Activated naive CD8-positive, alpha-beta T cell treated with anti-CD3 and anti-CD28 coated beads, Interleukin-2, amount 10 ng/mL, durations not matched to agents 7 days and 5 days (primary cell): ENCODE measurements around the gene OR2D2. TPM values are rescaled to one million over a fixed set of nuclear protein-coding genes. Genes with fewer than 3 reads are reported as not detected.

Experiments used
- ATAC-seq: fragments of 150-1000 bp; cut with Tn5 transposase; one replicate; pipeline ENCODE4 v1.10.0; 2021; ENCODE audit warnings: low read depth, moderate library complexity
- POLR2A ChIA-PET: fragments of 350-600 bp; sonication (Branson Sonifier 250); formaldehyde crosslinking; loops from one replicate; lab custom pipeline; 2021; ENCODE audit warnings: antibody characterized with exemption; lab: Charles Lee
- DNase-seq: peaks from one replicate; pipeline ENCODE4 v3.0.0; 2021
- H3K27ac Mint-ChIP-seq: one replicate; pipeline ENCODE4 v1.8.0; 2022; ENCODE audit warnings: mild to moderate bottlenecking, mixed read lengths
- H3K27me3 Mint-ChIP-seq: one replicate; pipeline ENCODE4 v1.8.0; 2022; ENCODE audit warnings: mild to moderate bottlenecking, moderate library complexity, mixed read lengths
- H3K36me3 Mint-ChIP-seq: one replicate; pipeline ENCODE4 v1.8.0; 2021; ENCODE audit warnings: mild to moderate bottlenecking, mixed read lengths
- H3K4me1 Mint-ChIP-seq: one replicate; pipeline ENCODE4 v1.8.0; 2021; ENCODE audit warnings: mixed read lengths
- H3K4me3 Mint-ChIP-seq: one replicate; pipeline ENCODE4 v1.8.0; 2022; ENCODE audit warnings: mild to moderate bottlenecking, moderate library complexity, mixed read lengths
- H3K9me3 Mint-ChIP-seq: one replicate; pipeline ENCODE4 v1.8.0; 2021; ENCODE audit warnings: mixed read lengths
- total RNA-seq, 2 experiments: library from RNA; stranded (reverse); gene quantifications; one replicate each; pipeline ENCODE4 v1.2.3, GENCODE V29; 2021

Gene OR2D2, protein sequence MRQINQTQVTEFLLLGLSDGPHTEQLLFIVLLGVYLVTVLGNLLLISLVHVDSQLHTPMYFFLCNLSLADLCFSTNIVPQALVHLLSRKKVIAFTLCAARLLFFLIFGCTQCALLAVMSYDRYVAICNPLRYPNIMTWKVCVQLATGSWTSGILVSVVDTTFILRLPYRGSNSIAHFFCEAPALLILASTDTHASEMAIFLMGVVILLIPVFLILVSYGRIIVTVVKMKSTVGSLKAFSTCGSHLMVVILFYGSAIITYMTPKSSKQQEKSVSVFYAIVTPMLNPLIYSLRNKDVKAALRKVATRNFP
- not detected for total RNA-seq

DNA sequence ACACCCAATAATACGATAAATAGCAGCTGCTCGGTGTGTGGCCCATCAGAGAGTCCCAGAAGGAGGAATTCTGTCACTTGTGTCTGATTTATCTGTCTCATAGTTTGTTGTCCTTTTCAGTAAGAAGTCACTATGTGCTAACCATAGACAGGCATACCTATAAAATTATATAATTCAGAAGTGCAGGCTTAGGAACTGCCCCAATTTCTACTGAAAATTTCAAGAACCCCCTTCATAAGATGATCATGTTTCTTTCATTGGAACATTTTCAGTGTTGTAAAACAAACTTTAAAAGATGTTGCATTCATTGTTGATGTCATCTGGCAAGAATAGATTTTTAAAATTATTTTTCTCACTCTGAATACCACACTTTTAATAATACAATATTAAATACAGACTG is at the start of gene OR2D2:
Gene OR2D2, minus strand, starts transcription at position 101 of the 400 bp plus-strand sequence. Its CDS starts 0 bp downstream, at position 101.
- POLR2A ChIA-PET: no interaction called here
- no peak for ATAC-seq
- Mint-ChIP-seq H3K27me3 (peaks cover 4% of the 10 kb centered on the region), H3K4me3 (no peak within 1 kb of the TSS), H3K36me3 (no peaks in the 10 kb centered on the region), H3K27ac (no peak within 1 kb of the TSS), H3K9me3 (no peaks in the 10 kb centered on the region), H3K4me1 (no peaks in the 10 kb centered on the region)
- no peak for DNase-seq

DNA sequence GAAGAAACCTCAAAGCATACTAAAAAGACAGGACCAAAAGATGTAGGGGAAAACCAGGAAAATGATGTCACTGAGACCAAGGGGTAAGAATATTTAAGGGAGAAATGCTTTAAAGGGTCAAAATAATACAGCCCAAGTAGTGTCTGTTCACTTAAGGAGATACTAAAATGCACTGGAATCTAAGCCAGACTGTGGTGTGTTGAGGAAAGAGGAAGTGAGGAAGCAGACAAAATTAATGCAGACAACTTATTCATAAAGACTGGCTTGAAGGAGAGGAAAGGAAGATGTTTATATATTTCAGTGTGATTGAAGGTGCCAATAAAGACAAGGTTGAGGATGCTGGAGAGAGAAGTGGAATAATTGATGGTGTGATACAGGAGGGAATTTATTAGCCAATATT is 49.7 kb upstream of the OR2D2 start:
- Mint-ChIP-seq H3K4me3 (no peak overlapping the region), H3K27ac (no peak overlapping the region), H3K27me3 (no peaks in the 10 kb centered on the region), H3K9me3 (no peaks in the 10 kb centered on the region), H3K36me3 (no peaks in the 10 kb centered on the region), H3K4me1 (no peaks in the 10 kb centered on the region)
- POLR2A ChIA-PET: no interaction called here
- DNase-seq: no peak
- no peak for ATAC-seq

DNA sequence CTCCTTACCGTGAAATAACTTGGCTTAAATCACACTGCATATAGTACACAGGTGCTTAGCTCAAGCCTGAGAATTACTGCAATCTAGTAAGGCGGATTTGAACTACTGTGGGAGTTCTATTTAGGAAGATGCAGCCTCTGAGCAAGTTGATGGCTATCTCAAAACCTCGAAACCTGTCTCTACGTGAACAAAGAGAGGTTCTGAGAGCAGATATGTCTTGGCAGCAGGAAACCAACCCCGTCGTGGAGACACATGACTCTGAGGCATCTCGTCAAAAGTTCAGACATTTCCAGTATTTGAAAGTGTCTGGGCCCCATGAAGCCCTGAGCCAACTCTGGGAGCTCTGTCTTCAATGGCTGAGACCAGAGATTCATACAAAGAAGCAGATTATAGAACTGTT is 39.8 kb upstream of the OR2D2 start:
- POLR2A ChIA-PET: no interaction called here
- no peaks in the 10 kb centered on the region for H3K36me3 Mint-ChIP-seq
- H3K4me1 Mint-ChIP-seq: peaks cover 12% of the 10 kb centered on the region
- H3K9me3 Mint-ChIP-seq: no peaks in the 10 kb centered on the region
- H3K27me3 Mint-ChIP-seq: peaks cover 8% of the 10 kb centered on the region
- peak overlapping the region; percentile 8 for H3K4me3 Mint-ChIP-seq
- DNase-seq (no peak), ATAC-seq (peak; percentile 47)
- peak overlapping the region; percentile 44 for H3K27ac Mint-ChIP-seq

DNA sequence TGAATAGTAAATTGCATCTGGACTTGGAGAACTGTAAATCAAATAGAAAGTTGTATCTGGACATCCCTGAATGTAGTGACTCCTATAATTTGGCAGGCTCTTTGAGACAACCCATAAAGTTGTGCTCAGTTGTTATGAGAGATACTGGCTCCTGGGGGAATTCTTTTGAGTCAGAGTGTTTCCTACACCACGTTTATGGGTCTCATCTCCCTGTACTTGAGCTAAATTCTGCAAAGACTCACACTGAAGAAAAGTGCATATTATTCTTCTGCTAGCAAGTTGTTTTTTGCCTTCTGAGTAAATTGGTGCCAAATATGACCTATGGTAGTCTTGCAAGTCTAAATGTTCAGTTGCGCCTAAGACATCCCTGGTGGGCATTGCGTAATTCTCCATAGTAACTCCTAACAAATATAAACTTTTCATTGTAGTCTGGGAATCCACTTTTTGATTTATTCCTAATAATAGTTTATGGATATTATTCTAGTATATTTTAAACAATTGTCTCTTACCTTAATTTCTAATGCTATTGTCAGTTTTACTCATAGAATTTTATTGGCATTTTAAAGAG is 38.9 kb upstream of the OR2D2 start:
- peaks cover 14% of the 10 kb centered on the region for H3K27me3 Mint-ChIP-seq
- POLR2A ChIA-PET: no interaction called here
- H3K27ac Mint-ChIP-seq: no peak overlapping the region
- no peak for DNase-seq
- H3K36me3 Mint-ChIP-seq: no peaks in the 10 kb centered on the region
- peaks cover 15% of the 10 kb centered on the region for H3K4me1 Mint-ChIP-seq
- ATAC-seq: no peak
- no peaks in the 10 kb centered on the region for H3K9me3 Mint-ChIP-seq
- H3K4me3 Mint-ChIP-seq: no peak overlapping the region

DNA sequence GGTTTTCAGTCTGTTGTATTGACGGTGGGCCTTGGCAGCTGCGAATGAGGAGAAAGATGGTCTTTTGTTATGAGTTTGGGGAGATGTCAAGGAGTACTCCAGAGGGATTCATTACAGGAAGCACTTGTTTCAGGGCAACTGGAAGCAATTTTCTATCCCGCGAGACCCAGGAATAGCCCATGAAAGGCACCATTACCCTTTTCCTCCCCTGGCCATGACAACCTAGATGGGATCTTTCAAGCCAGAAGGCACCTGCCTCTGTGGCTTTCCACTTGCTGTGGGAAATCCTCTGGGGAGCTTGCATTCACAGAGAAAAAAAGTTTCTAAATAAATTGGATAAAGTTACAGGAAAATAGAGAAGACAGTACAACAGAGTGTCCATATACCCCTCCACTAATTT is 36.6 kb upstream of the OR2D2 start:
- DNase-seq (no peak), ATAC-seq (no peak)
- Mint-ChIP-seq H3K36me3 (no peaks in the 10 kb centered on the region), H3K4me3 (no peak overlapping the region), H3K27me3 (peaks cover 29% of the 10 kb centered on the region), H3K27ac (no peak overlapping the region), H3K9me3 (no peaks in the 10 kb centered on the region), H3K4me1 (peaks cover 23% of the 10 kb centered on the region)
- POLR2A ChIA-PET: no interaction called here

DNA sequence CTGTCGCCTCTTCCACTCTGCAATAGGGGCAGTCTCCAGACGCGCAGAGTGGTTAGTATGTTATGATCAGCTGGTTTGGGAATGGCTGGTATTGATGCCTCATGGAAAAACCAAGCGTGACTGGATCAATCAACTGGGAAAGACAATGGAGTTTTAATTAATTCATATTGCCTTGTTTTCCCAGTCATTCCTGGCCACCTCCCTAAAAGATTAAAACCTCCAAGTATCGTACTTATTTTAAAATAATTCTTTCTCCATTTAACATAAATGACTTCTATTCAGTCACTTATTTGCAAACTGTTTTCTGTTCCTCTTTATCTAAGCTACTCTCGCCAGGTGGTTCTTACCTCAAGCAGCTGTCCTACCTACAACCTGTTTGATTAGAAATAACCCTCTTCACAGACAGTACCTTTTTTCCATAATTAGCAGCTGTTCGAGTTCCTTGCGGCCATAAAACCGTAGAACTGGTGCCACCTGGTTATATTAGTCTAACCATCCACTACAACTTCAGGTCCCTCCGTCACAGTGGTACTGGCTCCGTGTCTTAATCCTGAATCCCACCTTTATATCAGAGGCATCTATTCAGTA is 34.8 kb upstream of the OR2D2 start:
- POLR2A ChIA-PET: no interaction called here
- Mint-ChIP-seq H3K9me3 (no peaks in the 10 kb centered on the region), H3K27me3 (peaks cover 29% of the 10 kb centered on the region), H3K36me3 (no peaks in the 10 kb centered on the region), H3K4me1 (peaks cover 17% of the 10 kb centered on the region), H3K4me3 (peak overlapping the region; percentile 83), H3K27ac (no peak overlapping the region)
- no peak for ATAC-seq
- no peak for DNase-seq

DNA sequence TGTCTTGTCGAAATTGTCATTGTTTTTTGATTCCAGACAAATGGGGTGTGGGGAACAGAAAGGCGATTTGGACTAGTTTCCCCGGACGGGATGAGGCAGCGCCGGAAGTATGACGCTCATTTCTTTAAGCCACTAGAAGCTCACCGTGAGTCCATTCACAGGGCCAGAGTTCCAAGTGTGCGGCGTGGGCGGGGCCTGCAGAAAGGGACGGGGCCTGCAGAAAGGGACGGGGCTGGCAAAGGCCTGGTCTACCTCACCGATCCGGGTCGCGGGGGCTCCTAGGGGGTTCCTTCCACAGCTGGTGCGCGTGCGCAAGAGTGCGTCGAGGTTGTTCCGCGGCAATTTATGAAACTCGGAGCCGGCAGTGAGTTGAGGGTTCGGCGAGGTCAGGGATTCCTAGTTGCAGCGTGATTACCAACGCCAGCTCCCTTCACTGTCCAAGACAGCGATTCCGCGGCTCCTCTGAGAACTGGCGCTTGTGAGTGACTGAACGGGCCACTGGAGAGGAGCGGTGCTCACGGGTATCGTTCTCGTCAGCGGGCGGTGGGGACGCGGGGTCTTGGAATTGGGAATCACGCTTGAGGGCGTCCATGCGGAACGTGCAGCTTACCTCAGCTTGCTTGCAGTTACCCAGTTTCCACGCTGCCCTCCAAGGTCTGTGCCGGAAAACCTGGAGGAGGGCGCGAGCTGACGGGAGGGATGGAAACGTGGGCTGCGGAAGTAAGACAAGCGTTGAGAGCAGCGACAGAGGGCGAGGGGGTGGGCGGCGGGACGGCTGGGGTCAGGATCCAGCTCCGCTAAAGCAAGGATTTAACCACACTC is 34.1 kb upstream of the OR2D2 start, which contains the start of gene ZNF215:
Gene ZNF215, plus strand, starts transcription at position 219 of the 822 bp plus-strand sequence. CDS start 5,847 bp downstream, outside the sequence.
- H3K27ac Mint-ChIP-seq: peak within 1 kb of the TSS; percentile 28
- no peaks in the 10 kb centered on the region for H3K9me3 Mint-ChIP-seq
- POLR2A ChIA-PET: interaction anchor here (0.9 kb wide), 1 partner anchor 563 kb away, joined by 3 read pairs; no protein-coding TSS in a partner anchor
- peak within 1 kb of the TSS; percentile 83 for H3K4me3 Mint-ChIP-seq
- no peaks in the 10 kb centered on the region for H3K36me3 Mint-ChIP-seq
- DNase-seq: peak; percentile 55
- H3K4me1 Mint-ChIP-seq: peaks cover 15% of the 10 kb centered on the region
- peaks cover 31% of the 10 kb centered on the region for H3K27me3 Mint-ChIP-seq
- peak; percentile 82 for ATAC-seq

DNA sequence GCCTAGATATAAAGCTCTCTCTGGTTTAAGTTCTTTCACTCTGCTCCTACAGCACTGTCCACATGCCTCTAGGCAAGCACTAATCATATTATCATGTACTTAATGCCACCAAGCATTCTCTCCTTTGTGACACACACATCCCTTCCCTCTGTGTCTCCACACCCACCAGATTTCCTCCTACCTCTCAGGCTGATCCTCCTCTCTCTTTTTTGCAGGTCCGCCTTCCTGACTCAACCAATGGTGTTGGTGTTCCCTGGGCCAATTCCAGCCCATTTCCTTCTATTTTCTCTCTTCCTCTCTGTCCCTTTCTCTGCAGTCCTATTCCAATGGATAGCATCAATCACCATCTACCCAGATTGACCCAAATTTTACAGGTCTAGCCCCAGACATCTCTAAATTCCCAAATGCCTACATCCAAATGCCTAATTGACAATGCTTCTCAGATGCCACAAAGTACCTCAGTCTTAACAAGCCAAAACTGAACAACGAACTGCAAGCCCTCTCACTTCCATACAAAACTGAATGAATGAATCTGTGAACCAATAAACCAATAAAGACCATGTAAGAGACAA is 33.4 kb upstream of the OR2D2 start:
- Mint-ChIP-seq H3K4me3 (peak overlapping the region; percentile 83), H3K4me1 (peaks cover 15% of the 10 kb centered on the region), H3K27ac (no peak overlapping the region), H3K36me3 (no peaks in the 10 kb centered on the region), H3K27me3 (peaks cover 34% of the 10 kb centered on the region), H3K9me3 (no peaks in the 10 kb centered on the region)
- POLR2A ChIA-PET: interaction anchor here (0.9 kb wide), 1 partner anchor 563 kb away, joined by 3 read pairs; no protein-coding TSS in a partner anchor
- no peak for ATAC-seq
- DNase-seq: no peak

DNA sequence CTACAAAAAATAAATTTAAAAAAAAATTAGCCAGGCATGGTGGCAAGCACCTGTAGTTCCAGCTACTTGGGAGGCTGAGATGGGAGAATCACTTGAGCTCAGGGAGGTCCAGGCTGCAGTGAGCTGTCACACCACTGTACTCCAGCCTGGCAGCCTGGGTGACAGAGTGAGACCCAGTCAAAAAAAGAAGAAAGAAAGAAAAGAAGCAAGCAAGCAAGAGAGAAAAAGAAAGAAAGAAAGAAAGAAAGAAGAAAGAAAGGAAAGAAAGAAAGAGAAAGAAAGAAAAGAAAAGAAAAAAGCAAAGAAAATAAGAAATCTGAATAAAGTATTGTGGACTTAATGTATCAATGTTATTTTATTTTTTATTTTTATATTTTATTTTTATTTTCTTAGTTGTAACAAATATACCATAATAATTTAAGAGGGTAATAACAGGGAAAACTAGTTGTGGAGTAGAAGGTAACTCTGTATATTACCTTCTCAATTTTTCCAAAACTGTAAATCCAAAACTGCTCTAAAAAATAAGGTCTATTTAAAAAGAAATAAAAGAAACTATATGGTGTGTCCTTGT is 32.8 kb upstream of the OR2D2 start:
- POLR2A ChIA-PET: no interaction called here
- Mint-ChIP-seq H3K27me3 (peaks cover 34% of the 10 kb centered on the region), H3K4me1 (peaks cover 15% of the 10 kb centered on the region), H3K36me3 (no peaks in the 10 kb centered on the region), H3K27ac (no peak overlapping the region), H3K9me3 (no peaks in the 10 kb centered on the region), H3K4me3 (no peak overlapping the region)
- ATAC-seq (no peak), DNase-seq (no peak)

DNA sequence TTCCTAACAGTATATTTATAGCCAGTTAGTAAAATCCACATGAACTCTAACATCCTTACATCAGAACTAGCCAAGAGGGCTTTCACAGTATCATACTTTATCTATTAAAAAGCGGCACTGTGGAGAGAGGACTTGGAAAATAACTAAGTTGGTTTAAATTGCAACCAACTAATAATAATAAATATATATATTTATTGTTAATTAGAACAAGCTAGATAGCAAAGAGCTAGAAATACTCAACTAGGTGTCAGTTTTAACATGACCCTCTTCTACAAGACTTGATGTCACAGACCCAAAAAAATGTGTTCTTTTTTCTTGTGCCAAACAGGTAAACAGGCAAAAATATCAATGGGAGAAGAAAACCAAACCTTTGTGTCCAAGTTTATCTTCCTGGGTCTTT is 28.4 kb upstream of the OR2D2 start, which contains the start of gene OR2D3:
Gene OR2D3, plus strand, starts transcription at position 301 of the 400 bp plus-strand sequence. Its CDS starts 0 bp downstream, at position 301.
- Mint-ChIP-seq H3K4me1 (peaks cover 3% of the 10 kb centered on the region), H3K4me3 (no peak within 1 kb of the TSS), H3K9me3 (no peaks in the 10 kb centered on the region), H3K36me3 (no peaks in the 10 kb centered on the region), H3K27me3 (peaks cover 16% of the 10 kb centered on the region), H3K27ac (no peak within 1 kb of the TSS)
- POLR2A ChIA-PET: no interaction called here
- ATAC-seq (no peak), DNase-seq (no peak)

DNA sequence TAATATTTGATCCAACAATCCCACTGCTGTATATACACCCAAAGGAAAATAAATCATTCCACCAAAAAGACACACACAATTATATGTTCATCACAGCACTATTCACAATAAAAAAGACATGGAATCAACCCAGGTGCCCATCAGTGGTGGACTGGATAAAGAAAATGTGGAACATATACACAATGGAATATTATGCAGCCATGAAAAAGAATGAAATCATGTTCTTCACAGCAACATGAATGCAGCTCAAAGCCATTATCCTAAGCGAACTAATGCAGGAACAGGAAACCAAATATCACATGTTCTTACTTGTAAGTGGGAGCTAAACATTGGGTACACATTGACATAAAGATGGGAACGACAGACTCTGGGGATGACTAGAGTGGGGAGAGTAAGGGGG is 27.4 kb upstream of the OR2D2 start:
- DNase-seq (no peak), ATAC-seq (no peak)
- no peak overlapping the region for H3K4me3 Mint-ChIP-seq
- H3K9me3 Mint-ChIP-seq: no peaks in the 10 kb centered on the region
- no peak overlapping the region for H3K27ac Mint-ChIP-seq
- no peaks in the 10 kb centered on the region for H3K36me3 Mint-ChIP-seq
- POLR2A ChIA-PET: no interaction called here
- peaks cover 9% of the 10 kb centered on the region for H3K27me3 Mint-ChIP-seq
- H3K4me1 Mint-ChIP-seq: no peaks in the 10 kb centered on the region

DNA sequence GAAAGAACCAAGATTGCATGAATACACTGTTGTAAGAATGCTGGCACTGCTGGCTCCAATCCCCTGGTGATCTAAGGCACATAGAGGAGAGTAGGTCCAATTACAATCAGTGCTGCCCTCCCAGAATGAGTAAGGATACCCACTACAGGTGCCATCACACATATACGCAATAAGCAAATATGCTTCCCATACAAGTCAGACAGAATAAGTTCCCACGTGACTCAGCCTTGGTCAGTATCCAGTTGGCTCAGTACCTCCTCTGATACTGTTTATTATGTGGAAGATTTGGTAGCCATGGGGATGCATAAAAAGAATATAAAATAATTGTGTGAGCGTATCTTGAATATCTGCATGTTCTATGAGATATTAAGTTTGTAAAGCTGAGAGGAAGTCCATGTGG is 19.6 kb upstream of the OR2D2 start:
- DNase-seq (no peak), ATAC-seq (no peak)
- Mint-ChIP-seq H3K4me1 (no peaks in the 10 kb centered on the region), H3K4me3 (no peak overlapping the region), H3K27me3 (no peaks in the 10 kb centered on the region), H3K36me3 (no peaks in the 10 kb centered on the region), H3K9me3 (no peaks in the 10 kb centered on the region), H3K27ac (no peak overlapping the region)
- POLR2A ChIA-PET: no interaction called here
